Psoas muscle (tissue), 8 donors: ENCODE results near the gene SCO2. TPM values are rescaled to one million over a fixed set of nuclear protein-coding genes. Genes with fewer than 3 reads are reported as not detected.
"Not testable (repeated sequence)": the region's sequence is repeated elsewhere in the genome, so short reads cannot be mapped to it uniquely, and the experiment has no call there.

Source experiments
- ATAC-seq, 4 donors: fragments of 200-7000 bp; cut with Tn5 transposase; one replicate each; pipeline ENCODE4 v1.9.1; 2020; ENCODE audit warnings: moderate library complexity in 3 of 4, mild to moderate bottlenecking in 2 of 4
- DNase-seq, 2 donors: peaks; one replicate each; pipeline ENCODE4 v3.0.0-alpha.2; 2020
- H3K27ac ChIP-seq: fragments of 200-600 bp; one replicate; pipeline ENCODE4 v1.8.0; 2022
- H3K27me3 ChIP-seq, 3 donors: fragments of 200-600 bp in 1 of 3; one replicate each; pipeline versions ENCODE4 v1.6.1 to v1.8.0; 2013 to 2022; ENCODE audit warnings: low read length in 2 of 3, mild to moderate bottlenecking in 2 of 3, moderate library complexity in 1 of 3; ENCODE audit not compliant: insufficient read depth in 3 of 3
- H3K36me3 ChIP-seq, 2 donors: fragments of 200-600 bp in 1 of 2; one replicate each; pipeline versions ENCODE4 v1.6.1 to v1.8.0; 2013 to 2022; ENCODE audit warnings: low read depth in 1 of 2, mild to moderate bottlenecking in 1 of 2, moderate library complexity in 1 of 2; ENCODE audit not compliant: insufficient read depth in 1 of 2
- H3K4me1 ChIP-seq: fragments of 200-600 bp; one replicate; pipeline ENCODE4 v1.8.0; 2022
- H3K4me3 ChIP-seq: fragments of 200-600 bp; one replicate; pipeline ENCODE4 v1.8.0; 2022; ENCODE audit warnings: mild to moderate bottlenecking
- H3K9me3 ChIP-seq: fragments of 200-600 bp; one replicate; pipeline ENCODE4 v1.8.0; 2022
- WGBS, 3 donors: extraction: QIAGEN DNeasy Blood & Tissue Kit; methylation state at CpG; one replicate each; pipeline versions ENCODE4 v1.1.6 to v1.1.7; 2013; 5-methylcytosine and 5-hydroxymethylcytosine counted together
- intact Hi-C, 2 donors: fragments of 100-400 bp; cut with DNase I; formaldehyde crosslinking; loops; one replicate each; pipeline versions ENCODE4 v1.11.0 to v1.14.2; 2022
- polyA plus RNA-seq, 3 donors: library from polyadenylated mRNA; stranded (reverse); fragments of 200-250 nt; gene quantifications; one replicate each; pipeline ENCODE4 v1.2.3, GENCODE V29; 2013
- total RNA-seq, 4 donors: library from RNA; stranded (reverse); fragmentation: NEBNext Ultra II Directional in 2 of 4; extraction: Animal tissue kit (Norgen Biotek cat#: 25700) in 2 of 4; gene quantifications; one replicate each; pipeline versions ENCODE4 v1.2.1 to v1.2.4, GENCODE V29; 2021 to 2023
- TF ChIP-seq, protein P1 (sequence below): fragments of 200-600 bp; IDR thresholded peaks from one replicate; pipeline ENCODE4 v1.8.0; 2022; ENCODE audit warnings: antibody characterized with exemption
- donor health status: healthy with polysubstance abuse.
- donor health status: DM: no; HTN: no; CAD: no; lungs with moderate emphysema.
- donor health status: Bipolar disorder and iron deficiency.
- donor health status: healthy.
- donor health status: DM: yes; HTN: yes; CAD: no.
- donor health status: DM: no; HTN: no; CAD: no.
- donor health status: DM: no; HTN: no; CAD: no.
- donor health status: DM: yes; HTN: yes; CAD: no.

Gene SCO2
- total and polyA plus RNA-seq, 7 donors = 0.97 to 1.00 (median 0.99) TPM; not detected in 4

GRCh38 chr22:50522208-50522805 is 3.1 kb downstream of the SCO2 start:
- 84 to 91% (median 88%) methylated on average over 14 to 15 of the region's 15 CpGs for WGBS, 3 donors
- Histone ChIP-seq H3K4me1 (peaks cover 11% of the 10 kb centered on the region), H3K27ac (no peak overlapping the region), H3K36me3 (peaks cover 8 to 65% of the 10 kb centered on the region in 2 donors), H3K4me3 (no peak overlapping the region), H3K9me3 (no peaks in the 10 kb centered on the region), H3K27me3 (no peaks in the 10 kb centered on the region)
- TF ChIP-seq, protein P1, sequence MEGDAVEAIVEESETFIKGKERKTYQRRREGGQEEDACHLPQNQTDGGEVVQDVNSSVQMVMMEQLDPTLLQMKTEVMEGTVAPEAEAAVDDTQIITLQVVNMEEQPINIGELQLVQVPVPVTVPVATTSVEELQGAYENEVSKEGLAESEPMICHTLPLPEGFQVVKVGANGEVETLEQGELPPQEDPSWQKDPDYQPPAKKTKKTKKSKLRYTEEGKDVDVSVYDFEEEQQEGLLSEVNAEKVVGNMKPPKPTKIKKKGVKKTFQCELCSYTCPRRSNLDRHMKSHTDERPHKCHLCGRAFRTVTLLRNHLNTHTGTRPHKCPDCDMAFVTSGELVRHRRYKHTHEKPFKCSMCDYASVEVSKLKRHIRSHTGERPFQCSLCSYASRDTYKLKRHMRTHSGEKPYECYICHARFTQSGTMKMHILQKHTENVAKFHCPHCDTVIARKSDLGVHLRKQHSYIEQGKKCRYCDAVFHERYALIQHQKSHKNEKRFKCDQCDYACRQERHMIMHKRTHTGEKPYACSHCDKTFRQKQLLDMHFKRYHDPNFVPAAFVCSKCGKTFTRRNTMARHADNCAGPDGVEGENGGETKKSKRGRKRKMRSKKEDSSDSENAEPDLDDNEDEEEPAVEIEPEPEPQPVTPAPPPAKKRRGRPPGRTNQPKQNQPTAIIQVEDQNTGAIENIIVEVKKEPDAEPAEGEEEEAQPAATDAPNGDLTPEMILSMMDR = no peak
- intact Hi-C loops = no loop called here
- ATAC-seq (no peak), DNase-seq (no peak)

- Histone ChIP-seq H3K27me3 (no peaks in the 10 kb centered on the region), H3K4me1 (peaks cover 11% of the 10 kb centered on the region), H3K4me3 (no peak overlapping the region), H3K27ac (no peak overlapping the region), H3K9me3 (no peaks in the 10 kb centered on the region), H3K36me3 (peaks cover 8 to 71% of the 10 kb centered on the region in 2 donors)
- WGBS, 3 donors = 93 to 95% (median 94%) methylated on average over 10 of the region's 10 CpGs
- TF ChIP-seq, protein P1 = no peak
- intact Hi-C loops = no loop called here
- no peak for DNase-seq
- no peak for ATAC-seq
These were observed 3.7 kb downstream of the SCO2 start for GRCh38 chr22:50521710-50522109.

- Histone ChIP-seq H3K9me3 (no peaks in the 10 kb centered on the region), H3K27ac (no peak overlapping the region), H3K36me3 (peaks cover 8 to 75% of the 10 kb centered on the region in 2 donors), H3K4me1 (peaks cover 11% of the 10 kb centered on the region), H3K4me3 (no peak overlapping the region), H3K27me3 (no peaks in the 10 kb centered on the region)
- intact Hi-C loops = no loop called here
- DNase-seq (no peak), ATAC-seq (no peak)
- WGBS, 3 donors = 93 to 97% (median 95%) methylated on average over 13 of the region's 13 CpGs
- TF ChIP-seq, protein P1 = no peak
These were observed 4.5 kb downstream of the SCO2 start for GRCh38 chr22:50520826-50521453.

DNA sequence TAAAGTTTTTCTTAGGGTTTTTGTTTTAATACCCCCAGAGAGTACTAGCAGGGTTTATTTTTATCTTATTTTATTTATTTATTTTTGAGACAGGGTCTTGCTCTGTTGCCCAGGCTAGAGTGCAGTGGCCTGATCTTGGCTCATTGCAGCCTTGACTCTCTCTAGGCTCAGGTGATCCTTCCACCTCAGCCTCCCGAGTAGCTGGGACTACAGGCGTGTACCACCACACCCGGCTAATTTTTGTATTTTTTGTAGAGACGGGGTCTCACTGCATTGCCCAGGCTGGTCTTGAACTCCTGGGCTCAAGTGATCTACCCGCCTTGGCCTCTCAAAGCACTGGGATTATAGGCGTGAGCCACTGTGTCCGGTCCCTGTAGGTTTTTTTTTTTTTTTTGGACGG is 5.2 kb downstream of the SCO2 start:
- H3K36me3 ChIP-seq = peaks cover 8 to 76% of the 10 kb centered on the region in 2 donors
- H3K27me3 ChIP-seq, ATAC-seq, intact Hi-C loops, DNase-seq, H3K4me3 ChIP-seq, H3K27ac ChIP-seq, H3K9me3 ChIP-seq: not testable (repeated sequence)
- WGBS, 3 donors = 97% methylated on average over 7 to 8 of the region's 8 CpGs
- H3K4me1 ChIP-seq = peaks cover 11% of the 10 kb centered on the region

- DNase-seq = no peak
- intact Hi-C loops = no loop called here
- H3K36me3 ChIP-seq = peaks cover 8 to 83% of the 10 kb centered on the region in 2 donors
These were observed 6.2 kb downstream of the SCO2 start for GRCh38 chr22:50519151-50519550.

More at GRCh38 chr22:50519151-50519550, 6.2 kb downstream of the SCO2 start:
- TF ChIP-seq, protein P1 = no peak
- 90 to 95% (median 94%) methylated on average over 8 of the region's 8 CpGs for WGBS, 3 donors
- H3K27ac ChIP-seq = no peak overlapping the region
- no peak overlapping the region for H3K4me3 ChIP-seq
- ATAC-seq = no peak
- no peaks in the 10 kb centered on the region for H3K9me3 ChIP-seq
- H3K27me3 ChIP-seq = no peaks in the 10 kb centered on the region
- peaks cover 4% of the 10 kb centered on the region for H3K4me1 ChIP-seq
